ENCODE data around the gene RAPGEF4. TPM values are rescaled to one million over a fixed set of nuclear protein-coding genes. Genes with fewer than 3 reads are reported as not detected.

RAPGEF4 gene
- total RNA-seq, 1 experiment from 2014 or later: 0.59 TPM

DNA sequence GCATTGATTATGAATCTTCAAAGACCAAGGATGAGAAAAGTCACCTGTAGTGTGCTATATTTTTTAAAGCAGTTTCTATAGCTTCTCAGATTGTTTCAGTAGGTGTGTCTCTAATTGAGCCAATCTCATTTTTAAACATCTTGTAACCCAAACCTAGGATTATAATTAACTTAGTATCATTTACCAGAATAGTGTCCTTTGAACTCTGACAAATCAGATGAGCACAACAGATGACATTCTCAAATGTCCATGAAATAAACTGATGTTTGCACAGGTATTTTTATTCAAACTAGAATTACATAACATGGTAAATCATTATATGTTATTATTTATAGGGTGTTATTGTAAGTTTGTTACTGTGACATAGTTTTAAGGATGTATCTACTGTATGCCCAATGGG lies 213.9 kb downstream of the RAPGEF4 start:
- ChIA-PET CTCF (no interaction called here), POLR2A (no interaction called here), RAD21 (ENCODE audit: low non-redundant PET in 1 of 2, low total read pairs in 2 of 2, uncharacterized antibody in 2 of 2, unreplicated experiment in 2 of 2) (no interaction called here)
- ATAC-seq: no peak
- no peak overlapping the region for H3K4me3 ChIP-seq (replicated peaks in 1 of 2; ENCODE audit: low read depth in 1 of 2, low read length in 2 of 2)
- TF ChIP-seq ZNF274 (IDR thresholded peaks at IDR 0.05; ENCODE audit: low read depth, low read length) (no peak), CEBPB (IDR thresholded peaks at IDR 0.05; ENCODE audit: low read depth) (no peak), YY1 (IDR thresholded peaks at IDR 0.05; ENCODE audit: extremely low read depth, insufficient replicate concordance, low read depth, low read length) (no peak), POLR2AphosphoS5 (IDR thresholded peaks at IDR 0.05; ENCODE audit: low read depth, low read length) (no peak), SP1 (IDR thresholded peaks at IDR 0.05; ENCODE audit: low read depth) (no peak), RAD21 (IDR thresholded peaks at IDR 0.05; ENCODE audit: low read depth) (no peak), JUND (IDR thresholded peaks at IDR 0.05) (no peak), EGR1 (IDR thresholded peaks at IDR 0.05; ENCODE audit: low read depth) (no peak), EZH2phosphoT487 (IDR thresholded peaks at IDR 0.05; ENCODE audit: borderline replicate concordance) (no peak), ZFX (IDR thresholded peaks at IDR 0.05) (no peak), SIN3A (IDR thresholded peaks at IDR 0.05; ENCODE audit: low read depth) (no peak)
- TF ChIP-seq, protein P1, sequence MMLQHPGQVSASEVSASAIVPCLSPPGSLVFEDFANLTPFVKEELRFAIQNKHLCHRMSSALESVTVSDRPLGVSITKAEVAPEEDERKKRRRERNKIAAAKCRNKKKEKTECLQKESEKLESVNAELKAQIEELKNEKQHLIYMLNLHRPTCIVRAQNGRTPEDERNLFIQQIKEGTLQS (IDR thresholded peaks at IDR 0.05): no peak
- TF ChIP-seq, protein P2, sequence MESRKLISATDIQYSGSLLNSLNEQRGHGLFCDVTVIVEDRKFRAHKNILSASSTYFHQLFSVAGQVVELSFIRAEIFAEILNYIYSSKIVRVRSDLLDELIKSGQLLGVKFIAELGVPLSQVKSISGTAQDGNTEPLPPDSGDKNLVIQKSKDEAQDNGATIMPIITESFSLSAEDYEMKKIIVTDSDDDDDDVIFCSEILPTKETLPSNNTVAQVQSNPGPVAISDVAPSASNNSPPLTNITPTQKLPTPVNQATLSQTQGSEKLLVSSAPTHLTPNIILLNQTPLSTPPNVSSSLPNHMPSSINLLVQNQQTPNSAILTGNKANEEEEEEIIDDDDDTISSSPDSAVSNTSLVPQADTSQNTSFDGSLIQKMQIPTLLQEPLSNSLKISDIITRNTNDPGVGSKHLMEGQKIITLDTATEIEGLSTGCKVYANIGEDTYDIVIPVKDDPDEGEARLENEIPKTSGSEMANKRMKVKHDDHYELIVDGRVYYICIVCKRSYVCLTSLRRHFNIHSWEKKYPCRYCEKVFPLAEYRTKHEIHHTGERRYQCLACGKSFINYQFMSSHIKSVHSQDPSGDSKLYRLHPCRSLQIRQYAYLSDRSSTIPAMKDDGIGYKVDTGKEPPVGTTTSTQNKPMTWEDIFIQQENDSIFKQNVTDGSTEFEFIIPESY (IDR thresholded peaks at IDR 0.05; ENCODE audit: extremely low read depth, insufficient replicate concordance, low read length): no peak
- TF ChIP-seq, protein P3, sequence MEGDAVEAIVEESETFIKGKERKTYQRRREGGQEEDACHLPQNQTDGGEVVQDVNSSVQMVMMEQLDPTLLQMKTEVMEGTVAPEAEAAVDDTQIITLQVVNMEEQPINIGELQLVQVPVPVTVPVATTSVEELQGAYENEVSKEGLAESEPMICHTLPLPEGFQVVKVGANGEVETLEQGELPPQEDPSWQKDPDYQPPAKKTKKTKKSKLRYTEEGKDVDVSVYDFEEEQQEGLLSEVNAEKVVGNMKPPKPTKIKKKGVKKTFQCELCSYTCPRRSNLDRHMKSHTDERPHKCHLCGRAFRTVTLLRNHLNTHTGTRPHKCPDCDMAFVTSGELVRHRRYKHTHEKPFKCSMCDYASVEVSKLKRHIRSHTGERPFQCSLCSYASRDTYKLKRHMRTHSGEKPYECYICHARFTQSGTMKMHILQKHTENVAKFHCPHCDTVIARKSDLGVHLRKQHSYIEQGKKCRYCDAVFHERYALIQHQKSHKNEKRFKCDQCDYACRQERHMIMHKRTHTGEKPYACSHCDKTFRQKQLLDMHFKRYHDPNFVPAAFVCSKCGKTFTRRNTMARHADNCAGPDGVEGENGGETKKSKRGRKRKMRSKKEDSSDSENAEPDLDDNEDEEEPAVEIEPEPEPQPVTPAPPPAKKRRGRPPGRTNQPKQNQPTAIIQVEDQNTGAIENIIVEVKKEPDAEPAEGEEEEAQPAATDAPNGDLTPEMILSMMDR (IDR thresholded peaks at IDR 0.05 in 2 of 3, conservative IDR thresholded peaks at IDR 0.05 in 1 of 3; ENCODE audit: borderline replicate concordance in 1 of 3, insufficient read depth in 1 of 3, low read depth in 2 of 3, low read length in 2 of 3): no peak
- no peak overlapping the region for H3K9ac ChIP-seq (ENCODE audit: low read length)
- H3K9me2 ChIP-seq (ENCODE audit: insufficient read depth): no peaks in the 10 kb centered on the region
- intact Hi-C loops (cut with micrococcal nuclease): no loop called here
- no peaks in the 10 kb centered on the region for H3K9me3 ChIP-seq (ENCODE audit: control insufficient read depth in 1 of 2, insufficient read depth in 1 of 2, low read depth in 1 of 2, low read length in 2 of 2)
- no peaks in the 10 kb centered on the region for H3K36me3 ChIP-seq (ENCODE audit: control insufficient read depth in 1 of 2, insufficient read depth in 2 of 2, low read length in 2 of 2)
- no peak for DNase-seq (ENCODE audit: low read depth, low spot score)
- no TSS peak for BruUV-seq (replicated peaks)
- no peak overlapping the region for H2AFZ ChIP-seq (ENCODE audit: low read depth, low read length, poor library complexity, severe bottlenecking)
- H3K27ac ChIP-seq (ENCODE audit: low read depth, low read length): no peak overlapping the region
- no peaks in the 10 kb centered on the region for H3K79me2 ChIP-seq (ENCODE audit: insufficient read depth, low read length)
- H3K27me3 ChIP-seq (ENCODE audit: insufficient read depth, low read length): no peaks in the 10 kb centered on the region
- no peaks in the 10 kb centered on the region for H4K20me1 ChIP-seq (ENCODE audit: insufficient read depth)
- peaks cover 0 to 2% of the 10 kb centered on the region in 2 experiments; a peak in 1 of 4 replicates for H3K4me1 ChIP-seq (ENCODE audit: control insufficient read depth in 1 of 2, insufficient read depth in 2 of 2, low read length in 2 of 2)
- no peak overlapping the region for H3K4me2 ChIP-seq (ENCODE audit: low read length)
